HG02763 (cell line): ENCODE measurements around the gene C11orf21.

Experiments used
- ATAC-seq: cut with Tn5 transposase; IDR thresholded peaks from one replicate; pipeline ENCODE4 v1.9.1; 2021; ENCODE audit warnings: mild to moderate bottlenecking, moderate library complexity; ENCODE audit not compliant: unreplicated experiment

The C11orf21 gene

DNA sequence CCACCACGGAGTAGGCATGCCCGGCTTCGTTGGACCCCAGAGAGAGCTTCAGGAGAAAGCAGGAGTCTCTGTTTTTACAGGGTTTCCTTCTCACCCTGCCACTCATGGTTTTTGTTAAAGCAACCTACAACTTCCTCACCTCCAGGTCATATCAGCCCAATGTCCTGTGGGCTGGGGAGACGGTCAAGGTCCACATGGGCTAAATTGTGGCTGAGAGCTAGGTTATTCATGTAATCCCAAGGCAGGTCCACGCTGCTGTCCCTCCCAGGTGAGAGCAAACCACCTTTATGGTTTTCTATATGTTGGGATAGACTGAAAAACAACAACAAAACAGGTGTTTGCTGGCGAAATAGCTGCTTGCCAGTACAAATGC, 19.6 kb upstream of the C11orf21 start:
- no peak for ATAC-seq

DNA sequence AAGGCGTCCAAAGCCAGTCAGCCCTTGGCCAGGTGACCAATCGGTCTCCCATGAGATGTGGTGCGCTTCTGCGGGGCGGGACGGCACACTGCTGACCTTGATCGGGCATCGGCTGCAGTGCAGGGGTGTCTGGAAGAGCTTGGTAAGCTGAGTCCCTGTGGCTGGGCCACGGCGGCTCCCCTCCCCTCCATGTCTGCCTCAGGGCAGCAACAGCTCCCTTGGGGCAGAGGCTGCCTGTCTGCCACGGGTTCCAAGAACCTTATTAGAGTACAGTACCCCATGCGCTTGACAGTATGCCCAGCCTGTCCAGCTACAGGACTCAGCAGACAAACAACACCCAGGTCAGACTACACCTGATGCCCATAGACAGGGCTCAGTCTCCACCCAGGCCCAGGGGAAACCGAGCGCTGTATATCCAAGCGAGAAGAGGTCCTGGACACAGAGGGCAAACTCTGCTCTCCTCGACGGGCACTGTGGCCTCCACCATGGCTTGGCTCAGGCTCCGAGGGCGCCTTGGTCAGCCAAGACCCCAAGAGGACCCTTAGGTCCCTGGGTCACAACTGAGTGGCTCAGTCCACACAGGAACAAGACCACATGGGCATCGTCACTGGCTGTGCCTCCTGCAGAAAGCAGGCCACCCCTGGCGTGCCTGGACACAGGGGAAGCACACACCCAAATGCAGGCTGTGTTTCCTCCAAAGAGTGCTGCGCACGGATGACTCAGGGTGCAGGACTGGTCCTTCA, 19.0 kb upstream of the C11orf21 start:
- ATAC-seq = no peak

DNA sequence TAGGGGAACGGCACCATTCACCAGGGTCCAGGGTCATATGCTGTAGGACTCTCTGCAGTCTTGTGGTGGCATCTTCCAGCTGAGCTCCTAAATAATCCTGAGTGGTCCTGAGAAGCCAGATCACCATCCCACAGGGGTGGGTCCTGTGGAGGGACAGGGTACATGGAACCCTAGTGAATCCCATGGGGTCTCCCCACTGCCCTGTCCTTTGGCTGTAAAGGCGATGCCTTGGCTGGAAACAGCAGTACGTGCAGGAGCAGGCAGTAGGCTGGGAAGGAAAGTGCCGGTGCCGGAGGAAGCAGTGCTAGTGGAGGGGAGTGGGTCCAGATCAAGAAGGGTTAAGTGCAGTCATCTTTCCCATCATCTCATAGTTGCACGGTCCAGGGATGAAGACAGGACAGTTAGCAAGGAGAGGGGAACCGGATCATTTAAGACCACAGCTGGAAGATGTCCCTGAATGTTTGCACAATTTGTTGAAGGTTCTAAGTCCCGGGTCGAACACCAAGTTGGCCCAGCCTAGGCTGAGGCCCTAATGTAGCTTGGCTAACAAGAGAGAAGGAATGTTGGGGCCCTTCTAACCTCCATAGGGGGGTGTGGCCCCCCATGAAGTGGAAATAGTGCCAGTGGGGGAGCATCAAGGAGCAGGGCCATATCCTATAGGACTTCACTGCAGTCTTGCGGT, 18.2 kb upstream of the C11orf21 start:
- ATAC-seq = no peak

GRCh38 chr11:2318707-2319106, 17.0 kb upstream of the C11orf21 start:
- no peak for ATAC-seq

DNA sequence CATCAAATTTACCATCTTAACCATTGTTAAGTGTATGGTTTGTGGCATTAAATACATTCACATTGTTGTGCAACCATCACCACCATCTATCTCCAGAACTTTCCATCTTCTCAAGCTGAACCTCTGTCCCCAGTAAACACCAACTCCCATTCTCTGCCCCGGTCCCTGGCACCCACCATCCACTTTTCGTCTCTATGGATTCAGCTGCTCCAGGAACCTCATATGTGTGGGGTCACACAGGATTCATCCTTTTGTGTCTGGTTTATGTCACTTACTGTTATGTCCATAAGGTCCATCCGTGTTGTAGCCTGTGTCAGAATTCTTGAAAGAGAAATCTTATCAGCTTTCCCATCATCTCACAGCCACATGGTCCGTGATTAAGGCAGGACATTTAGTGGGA, 16.4 kb upstream of the C11orf21 start:
- no peak for ATAC-seq

DNA sequence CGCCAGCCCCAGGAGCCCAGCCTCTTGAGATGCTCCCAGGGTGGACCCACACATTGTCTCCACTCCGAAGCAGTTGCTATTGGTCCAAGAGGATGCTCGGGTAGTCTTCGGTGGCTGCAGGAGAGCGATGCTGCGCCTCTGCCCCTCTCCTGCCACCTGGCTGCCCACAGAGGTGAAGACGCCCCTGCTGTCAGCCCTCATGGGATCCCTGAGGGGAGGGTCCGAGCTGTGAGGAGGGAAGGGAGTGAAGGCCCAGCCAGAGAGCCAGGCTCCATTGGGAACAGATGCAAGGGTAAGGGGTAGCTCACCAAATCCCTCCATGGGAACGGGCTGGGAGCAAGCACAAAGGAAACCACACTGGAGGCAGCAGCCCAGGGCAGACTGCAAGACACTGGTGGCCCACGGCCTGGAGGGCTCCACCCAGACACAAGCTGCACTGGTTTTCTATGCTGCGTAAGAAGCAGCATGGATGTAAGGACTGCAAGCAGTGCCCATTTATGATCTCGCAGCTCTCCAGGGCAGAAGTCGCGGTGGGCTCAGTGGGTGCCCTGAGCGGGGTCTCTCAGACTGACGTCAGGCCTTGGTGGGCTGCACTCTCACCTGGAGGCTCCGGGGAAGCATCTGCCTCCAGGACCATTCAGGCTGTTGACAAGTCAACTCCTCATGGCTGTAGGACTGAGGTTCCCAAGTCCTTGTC, 15.8 kb upstream of the C11orf21 start:
- ATAC-seq = no peak

DNA sequence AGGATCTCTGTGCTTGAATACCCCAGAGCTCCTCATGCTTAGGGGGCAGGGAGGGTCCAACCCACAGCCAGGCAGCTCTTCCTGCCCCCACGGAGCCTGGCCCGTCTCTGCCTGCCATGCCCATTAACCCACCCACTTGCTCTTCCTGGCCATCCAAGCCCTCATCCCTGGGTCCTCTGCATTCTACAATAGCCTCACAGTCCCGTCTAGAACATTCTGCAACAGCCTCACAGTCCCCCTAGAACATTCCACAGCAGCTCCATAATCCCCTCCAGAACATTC, 15.2 kb upstream of the C11orf21 start:
- no peak for ATAC-seq

- no peak for ATAC-seq
Observed at GRCh38 chr11:2316169-2316962, 14.6 kb upstream of the C11orf21 start.

- no peak for ATAC-seq
Observed at GRCh38 chr11:2315395-2316168, 13.9 kb upstream of the C11orf21 start.

DNA sequence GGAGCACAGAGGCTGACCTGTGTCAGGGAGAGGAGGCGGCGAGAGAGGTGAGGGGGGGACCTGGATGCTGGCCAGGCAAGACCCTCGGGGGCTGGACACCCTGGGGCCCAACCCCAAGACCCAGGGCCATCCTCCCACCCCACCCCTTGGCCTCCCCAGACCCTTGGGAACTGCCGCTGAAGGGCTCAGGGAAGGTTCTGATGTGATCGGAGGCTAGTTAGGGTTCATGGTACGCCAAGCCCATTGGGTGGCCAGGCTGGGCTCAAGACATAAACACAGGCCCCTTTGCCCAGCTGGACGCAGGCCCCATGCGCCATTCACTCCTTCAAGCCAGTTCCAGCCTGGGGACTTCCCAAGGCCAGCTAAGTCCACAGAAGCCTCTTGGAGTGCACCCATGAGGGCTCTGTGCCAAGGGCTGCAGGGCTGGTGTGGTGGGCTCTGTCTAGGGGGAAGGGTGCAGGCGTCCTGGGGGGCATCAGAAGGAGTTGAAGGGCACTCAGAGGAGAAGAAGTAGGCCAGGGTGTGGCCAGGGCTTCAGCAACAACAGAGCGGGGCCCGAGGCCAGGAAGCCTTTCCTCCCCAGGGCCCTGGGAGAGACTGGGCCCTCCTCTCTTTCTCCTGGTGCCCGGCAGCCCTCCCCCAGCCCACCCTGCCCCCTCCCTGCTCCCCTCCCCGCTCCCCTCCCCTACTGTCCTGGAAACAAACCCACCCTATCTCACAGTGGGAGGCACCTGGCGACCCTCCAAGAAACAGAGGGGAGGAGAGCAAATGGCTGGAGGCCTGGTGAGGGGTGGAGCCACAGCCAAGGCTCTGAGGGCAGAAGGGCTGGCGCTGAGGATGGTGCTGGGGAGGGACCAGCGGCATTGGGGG, 13.0 kb upstream of the C11orf21 start:
- no peak for ATAC-seq

- no peak for ATAC-seq
Observed at GRCh38 chr11:2314136-2314524, 12.4 kb upstream of the C11orf21 start.

GRCh38 chr11:2313051-2313951, 11.6 kb upstream of the C11orf21 start:
- ATAC-seq = no peak

GRCh38 chr11:2312232-2313042, 10.7 kb upstream of the C11orf21 start:
- ATAC-seq = no peak

DNA sequence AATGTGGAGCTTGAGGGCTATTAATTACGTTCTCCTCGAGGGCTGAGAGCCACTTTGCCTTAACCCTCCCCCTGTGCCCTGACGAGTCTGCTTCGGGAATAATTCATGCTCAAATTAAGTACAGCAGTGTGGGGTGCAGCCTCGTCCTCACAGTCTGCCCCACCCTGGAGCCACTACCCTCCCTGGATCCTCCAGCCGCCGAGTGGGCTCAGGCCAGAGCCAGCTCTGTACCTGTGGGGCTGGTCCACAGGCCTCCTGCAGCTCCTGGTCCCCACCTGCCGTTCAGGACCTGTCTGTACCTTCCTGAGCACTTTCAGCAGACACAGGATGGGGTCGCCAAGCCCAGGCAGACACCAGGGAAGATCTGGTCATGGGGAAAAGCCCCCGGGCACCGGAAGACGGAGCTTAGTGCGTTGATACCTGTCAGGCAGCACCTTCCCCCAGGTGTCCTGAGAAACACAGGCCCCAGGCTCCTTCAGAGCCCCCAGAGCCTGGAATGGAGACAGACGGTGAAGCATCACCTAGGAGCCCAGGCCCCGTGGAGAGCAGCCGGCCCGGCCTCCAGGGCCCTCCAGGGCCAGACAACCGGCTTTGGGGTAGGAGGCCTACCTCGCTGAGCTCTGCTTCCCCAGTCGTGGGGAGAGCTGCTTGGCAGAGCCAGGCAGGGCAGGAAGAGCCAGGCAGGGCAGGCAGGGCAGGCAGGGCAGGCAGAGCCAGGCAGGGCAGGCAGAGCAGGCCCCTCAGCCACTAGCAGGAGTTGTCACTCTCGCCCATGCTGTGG, 9.8 kb upstream of the C11orf21 start:
- no peak for ATAC-seq

GRCh38 chr11:2310786-2311352, 9.2 kb upstream of the C11orf21 start:
- no peak for ATAC-seq

DNA sequence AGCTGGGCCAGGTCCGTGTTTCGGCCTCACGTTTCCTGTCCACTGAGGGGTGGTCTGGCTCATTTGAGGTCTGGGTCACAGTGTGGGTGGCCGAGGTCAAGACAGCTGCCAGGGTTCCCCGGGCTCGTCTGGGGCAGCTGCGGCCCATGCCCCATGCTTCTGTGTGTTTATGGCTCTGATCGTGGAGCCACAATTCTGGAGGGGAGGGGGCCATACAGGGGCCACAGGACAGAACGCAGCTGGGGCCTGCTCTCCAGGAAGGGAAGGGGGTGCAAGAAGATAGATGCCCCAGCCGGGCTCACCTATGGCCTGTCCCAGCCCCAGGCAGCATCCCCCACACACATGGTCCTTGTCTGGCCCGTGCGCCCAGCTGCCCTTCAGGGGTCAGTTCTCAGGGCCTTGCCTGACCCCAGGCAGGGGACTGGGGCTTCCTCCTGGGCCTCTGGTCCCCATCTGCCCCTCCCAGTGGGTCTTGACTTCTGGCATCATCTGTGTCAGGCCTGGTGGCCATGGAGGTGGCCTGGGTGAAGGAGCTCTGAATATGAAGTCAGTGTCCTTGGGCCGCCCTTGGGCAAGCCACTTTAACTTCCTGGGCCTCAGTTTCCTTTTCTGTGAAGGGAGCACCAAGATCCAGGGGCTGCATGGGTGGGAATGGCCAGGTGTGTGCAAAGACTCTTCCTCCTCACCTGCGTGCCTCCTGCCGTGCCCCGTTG, 8.5 kb upstream of the C11orf21 start:
- no peak for ATAC-seq
